ENCODE results near the gene OR7A5.
"Not testable (repeated sequence)": the region's sequence is repeated elsewhere in the genome, so short reads cannot be mapped to it uniquely, and the experiment has no call there.

Gene OR7A5

DNA sequence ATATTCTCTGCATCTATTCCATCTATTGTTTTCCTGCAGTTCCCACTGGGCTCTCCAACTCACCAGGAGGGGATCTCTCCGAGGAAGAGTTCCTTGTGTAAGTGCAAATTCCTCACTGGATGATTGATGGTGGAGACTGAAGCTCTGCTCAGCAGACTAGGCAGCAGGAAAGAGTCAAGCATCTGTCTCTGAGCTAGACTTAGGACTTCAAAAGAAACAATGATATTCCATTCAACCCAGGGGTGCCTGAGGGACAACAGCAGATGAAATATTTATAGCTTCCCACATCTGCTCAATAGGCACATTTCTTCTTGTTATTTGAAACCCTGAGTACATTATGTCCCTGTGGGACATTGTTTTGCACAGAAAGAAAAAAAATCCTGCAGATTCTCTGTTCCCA, at the start of gene OR7A5, which contains the start of gene OR7C1:
Gene OR7A5 (minus strand): TSS at position 175 of the 400 bp plus-strand sequence. CDS start 6,944 bp downstream, outside the sequence.
Gene OR7C1 (minus strand): TSS at position 175 of the 400 bp plus-strand sequence. CDS start 35,049 bp downstream, outside the sequence.
- DNase-seq: no peak

DNA sequence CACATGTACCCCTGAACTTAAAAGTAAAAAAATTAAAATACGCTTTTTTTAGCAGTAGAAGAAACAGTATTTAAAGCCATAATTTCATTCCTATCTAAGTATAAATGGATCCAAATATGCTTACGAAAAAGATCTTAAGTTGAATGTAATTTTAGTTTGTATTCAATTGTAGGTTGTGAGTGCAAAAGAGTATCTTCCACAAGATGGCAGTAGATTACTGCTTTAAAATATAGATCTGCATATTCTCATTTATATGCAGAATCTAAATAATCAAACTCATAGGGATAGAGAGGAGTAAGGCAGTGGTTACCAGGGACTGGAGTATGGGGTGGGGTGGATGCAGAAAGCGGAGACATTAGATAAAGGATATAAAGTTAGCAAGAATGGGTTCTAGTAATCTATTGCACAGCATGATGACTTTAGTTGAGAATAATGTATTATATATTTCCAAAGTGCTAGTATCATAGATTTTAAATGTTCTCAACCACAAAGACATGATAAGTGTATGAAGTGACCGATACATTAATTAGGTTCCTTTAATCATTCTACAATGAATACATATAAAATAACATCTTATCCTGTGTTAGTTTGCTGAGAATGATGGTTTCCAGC, 36.7 kb upstream of the OR7A5 start:
- DNase-seq: no peak

- no peak for DNase-seq
Observed at GRCh38 chr19:14868497-14868896, 33.5 kb upstream of the OR7A5 start.

GRCh38 chr19:14848822-14849221, 13.8 kb upstream of the OR7A5 start, which contains the start of gene OR7A10:
Gene OR7A10 (minus strand): TSS chr19:14848922. CDS start chr19:14841877, 7,045 bp downstream.
- DNase-seq: no peak

DNA sequence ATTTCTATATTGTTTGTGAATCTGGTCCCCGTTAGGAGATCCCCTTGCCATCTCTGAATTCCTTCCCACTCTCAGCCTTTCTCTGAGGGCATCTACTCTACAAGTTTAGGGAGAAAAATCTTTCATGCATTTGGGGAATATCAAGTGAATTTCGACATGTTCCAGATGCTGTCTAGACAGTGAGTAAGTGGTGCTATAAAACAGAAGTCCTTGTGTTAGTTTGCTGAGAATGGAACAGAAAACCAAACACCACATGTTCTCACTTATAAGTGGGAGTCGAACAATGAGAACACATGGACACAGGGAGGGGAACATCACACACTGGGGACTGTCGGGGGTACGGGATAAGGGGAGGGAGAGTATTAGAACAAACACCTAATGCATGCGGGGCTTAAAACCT, 8.6 kb upstream of the OR7A5 start:
- DNase-seq: no peak

GRCh38 chr19:14843169-14843568, 8.2 kb upstream of the OR7A5 start:
- DNase-seq: no peak

- no peak for DNase-seq
Observed at GRCh38 chr19:14840206-14840605, 5.2 kb upstream of the OR7A5 start.

GRCh38 chr19:14837391-14837790, 2.4 kb upstream of the OR7A5 start:
- DNase-seq: no peak

GRCh38 chr19:14830702-14831101, 4.3 kb downstream of the OR7A5 start:
- DNase-seq: no peak

GRCh38 chr19:14826006-14826405, 9.0 kb downstream of the OR7A5 start:
- DNase-seq: no peak

DNA sequence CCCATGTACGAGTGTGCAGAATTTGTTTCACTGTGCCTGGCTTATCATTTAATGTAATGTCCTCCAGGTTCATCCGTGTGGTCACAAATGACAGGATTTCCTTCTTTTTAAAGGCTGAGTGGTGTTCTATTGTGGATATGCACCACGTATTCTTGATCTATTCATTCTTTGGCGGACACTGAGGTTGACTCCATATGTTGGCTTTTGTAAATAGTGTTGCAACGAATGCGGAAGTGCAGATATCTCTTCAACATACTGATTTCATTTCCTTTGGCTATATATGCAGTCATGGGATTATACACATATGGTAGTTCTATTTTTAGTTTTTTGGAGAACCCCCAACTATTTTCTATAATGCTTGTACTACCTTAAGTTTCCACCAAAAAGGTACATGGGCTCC, 13.0 kb downstream of the OR7A5 start:
- DNase-seq: no peak

DNA sequence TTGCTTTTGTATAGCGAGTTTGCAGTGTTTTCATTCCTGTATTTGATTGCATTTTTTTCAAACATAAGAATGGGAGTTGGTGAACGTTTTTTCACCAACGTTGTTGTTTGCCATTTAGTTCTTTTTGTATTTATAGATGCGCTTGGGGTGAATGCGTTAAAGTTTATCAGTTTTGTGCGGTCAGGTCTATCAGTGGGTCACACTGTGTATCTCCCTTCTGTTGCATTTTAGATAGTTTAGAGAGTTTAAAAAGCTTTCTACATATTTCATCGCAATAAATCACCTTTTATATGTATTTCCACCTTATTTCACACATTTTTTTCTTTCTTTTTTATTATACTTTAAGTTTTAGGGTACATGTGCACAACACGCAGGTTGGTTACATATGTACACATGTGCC, 16.4 kb downstream of the OR7A5 start:
- DNase-seq: no peak

DNA sequence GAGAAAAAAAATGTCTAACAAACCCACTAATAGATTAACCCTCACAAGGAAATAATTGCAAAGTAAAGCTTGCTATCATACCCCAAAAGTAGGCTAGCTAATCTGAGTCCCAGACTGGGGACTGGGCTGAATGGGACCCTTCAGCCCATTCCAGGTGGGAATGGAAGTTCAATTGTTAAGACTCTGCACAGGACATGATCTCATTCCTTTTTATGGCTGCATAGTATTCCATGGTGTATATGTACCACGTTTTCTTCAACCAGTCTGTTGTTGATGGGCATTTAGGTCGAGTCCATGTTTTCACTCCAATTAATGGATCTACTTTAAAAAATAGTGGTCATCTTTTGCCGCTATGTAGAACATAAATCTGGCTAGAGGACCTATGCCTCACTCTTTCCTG, 17.9 kb downstream of the OR7A5 start:
- no peak for DNase-seq

- DNase-seq: no peak
Observed at GRCh38 chr19:14814982-14815652, 19.9 kb downstream of the OR7A5 start.

GRCh38 chr19:14809272-14810057, 25.5 kb downstream of the OR7A5 start:
- DNase-seq: no peak

- no peak for DNase-seq
Observed at GRCh38 chr19:14804765-14805164, 30.2 kb downstream of the OR7A5 start.

DNA sequence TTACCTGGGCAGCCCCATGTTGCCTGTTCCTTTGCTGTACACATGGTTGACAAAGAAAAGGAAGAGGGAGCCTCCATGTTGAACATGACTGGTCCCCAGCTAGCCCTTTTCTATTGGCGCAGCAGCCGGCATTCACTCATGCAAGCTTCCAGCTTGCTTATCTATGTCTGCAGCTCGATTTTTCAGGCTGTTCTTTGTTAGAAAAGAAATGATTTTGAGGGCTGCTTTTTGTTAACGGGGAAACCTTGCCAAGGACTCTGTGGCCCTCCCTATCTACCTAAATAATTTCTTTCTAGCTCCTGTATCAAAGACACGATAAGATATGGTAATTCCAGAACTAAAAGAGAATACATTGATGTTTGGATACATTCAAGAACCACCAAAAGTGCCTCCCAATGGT, 36.2 kb downstream of the OR7A5 start:
- DNase-seq: no peak

DNA sequence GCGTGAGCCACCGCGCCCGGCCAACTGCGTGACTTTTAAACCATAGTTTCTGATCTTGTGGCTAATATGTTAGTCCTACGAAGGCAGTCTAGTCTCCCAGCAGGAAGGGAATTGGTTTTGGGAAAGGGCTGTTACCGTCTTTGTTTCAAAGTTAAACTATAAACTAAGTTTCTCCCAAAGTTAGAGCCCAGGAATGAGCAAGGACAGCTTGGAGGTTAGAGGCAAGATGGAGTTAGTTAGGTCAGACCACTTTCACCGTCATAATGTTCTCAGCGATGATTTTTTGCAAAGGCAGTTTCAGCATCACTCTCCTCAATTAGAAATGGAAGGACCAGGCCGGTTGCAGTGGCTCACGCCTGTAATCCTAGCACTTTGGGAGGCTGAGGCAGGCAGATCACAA, 39.0 kb downstream of the OR7A5 start:
- no peak for DNase-seq

- DNase-seq: no peak
Observed at GRCh38 chr19:14795078-14795721, 39.8 kb downstream of the OR7A5 start.

DNA sequence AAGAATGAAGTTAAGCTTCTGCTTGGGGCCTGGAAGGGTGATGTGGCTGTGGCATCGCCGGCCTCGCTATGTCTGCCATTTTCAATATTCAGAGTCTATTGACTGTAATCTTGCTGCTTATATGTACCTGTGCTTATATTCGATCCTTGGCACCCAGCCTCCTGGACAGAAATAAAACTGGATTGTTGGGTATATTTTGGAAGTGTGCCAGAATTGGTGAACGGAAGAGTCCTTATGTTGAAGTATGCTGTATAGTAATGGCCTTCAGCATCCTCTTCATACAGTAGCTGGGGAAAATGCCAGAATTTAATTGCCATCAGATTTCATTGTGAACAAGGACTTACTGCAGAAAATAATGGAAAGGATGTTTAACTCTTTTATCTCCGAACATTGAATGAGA, 42.7 kb downstream of the OR7A5 start:
- not testable (repeated sequence) for DNase-seq

GRCh38 chr19:14786421-14786851, 48.5 kb downstream of the OR7A5 start:
- DNase-seq: no peak

DNA sequence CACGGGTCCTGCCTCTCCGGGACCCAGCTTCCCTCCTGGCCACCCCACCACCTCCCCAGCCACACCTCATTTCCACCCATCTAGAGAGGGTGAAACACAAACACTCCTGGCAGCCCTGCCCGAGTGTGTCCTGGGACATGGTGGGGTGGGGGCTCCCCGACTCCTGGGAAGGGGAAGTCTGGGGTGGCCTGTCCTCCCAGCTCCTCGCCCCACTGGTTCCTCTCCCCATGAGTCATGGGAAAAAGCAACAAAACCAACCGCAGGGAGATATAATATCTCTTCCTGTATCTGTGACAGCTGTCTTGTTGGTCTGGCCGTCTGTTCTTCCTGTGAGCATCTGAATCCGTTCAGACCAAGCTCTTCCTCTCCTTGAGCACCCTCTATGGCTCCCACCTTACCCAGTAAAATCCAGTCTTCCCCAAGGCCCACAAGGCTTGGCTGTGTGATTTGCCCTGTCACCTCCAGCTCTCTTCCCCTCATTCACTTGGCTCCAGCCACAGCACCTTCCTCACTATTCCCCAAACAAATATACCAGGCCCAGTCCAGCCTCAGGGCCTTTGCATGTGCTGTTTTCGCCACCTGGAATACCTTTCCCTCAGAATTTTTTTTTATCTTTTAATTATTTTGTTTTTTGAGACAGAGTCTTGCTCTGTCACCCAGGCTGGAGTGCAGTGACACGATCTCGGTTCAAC, 49.7 kb downstream of the OR7A5 start:
- not testable (repeated sequence) for DNase-seq

GRCh38 chr19:14784730-14785101, 50.3 kb downstream of the OR7A5 start:
- DNase-seq: not testable (repeated sequence)

Data from activated effector memory CD4-positive, alpha-beta T cell treated with Interleukin-2 at 50 U/mL for 16 hours (primary cell).